ENCODE results near the gene RING1.

- TF ChIP-seq CTCF (IDR thresholded peaks at IDR 0.05; ENCODE audit: insufficient read depth, low read depth, low read length) = no peak
- no peak for TF ChIP-seq EZH2 (IDR thresholded peaks at IDR 0.05; ENCODE audit: insufficient read depth, low read length)
These were observed 41.5 kb upstream of the RING1 start for GRCh38 chr6:33166811-33167210.

All from astrocyte (in vitro differentiated cells and primary cell).